ENCODE measurements around the gene TYW1B.
"Not testable (repeated sequence)": the region's sequence is repeated elsewhere in the genome, so short reads cannot be mapped to it uniquely, and the experiment has no call there.

TYW1B gene

DNA sequence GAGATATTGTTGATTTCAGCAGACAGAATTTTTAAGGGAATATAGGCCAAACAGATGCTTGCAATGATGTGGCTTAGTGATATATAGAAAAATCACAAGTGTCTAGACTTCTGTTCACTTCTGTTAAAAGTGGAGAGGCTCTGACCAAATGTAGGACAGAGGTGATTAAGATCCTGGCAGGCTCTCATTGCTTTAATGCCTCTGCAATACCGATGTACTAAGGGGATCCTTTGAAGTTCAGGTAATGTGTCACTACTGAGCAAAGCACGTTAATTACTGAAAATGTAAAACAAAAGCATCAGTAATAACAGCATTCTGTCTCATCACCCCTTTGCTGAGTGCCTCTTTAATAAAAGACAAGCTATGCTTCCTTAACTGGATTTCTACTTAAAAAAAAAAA is 131.4 kb downstream of the TYW1B start:
- DNase-seq: not testable (repeated sequence)

DNA sequence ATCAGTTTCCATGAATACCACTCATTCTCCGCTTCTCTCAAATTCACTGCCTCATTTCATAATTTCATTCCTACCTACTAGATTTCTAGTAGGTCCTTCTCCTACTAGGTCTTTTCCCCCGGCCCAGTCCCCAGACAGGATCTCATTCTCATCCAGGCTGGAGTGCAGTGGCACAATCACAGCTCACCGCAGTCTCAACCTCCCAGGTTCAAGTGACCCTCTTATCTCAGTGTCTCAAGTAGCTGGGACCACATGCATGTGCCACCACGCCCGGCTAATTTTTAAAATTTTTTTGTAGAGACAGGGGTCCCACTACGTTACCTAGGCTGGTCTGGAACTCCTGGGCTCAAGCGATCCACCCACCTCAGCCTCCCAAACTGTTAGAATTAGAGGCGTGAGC is 132.5 kb downstream of the TYW1B start:
- not testable (repeated sequence) for DNase-seq

DNA sequence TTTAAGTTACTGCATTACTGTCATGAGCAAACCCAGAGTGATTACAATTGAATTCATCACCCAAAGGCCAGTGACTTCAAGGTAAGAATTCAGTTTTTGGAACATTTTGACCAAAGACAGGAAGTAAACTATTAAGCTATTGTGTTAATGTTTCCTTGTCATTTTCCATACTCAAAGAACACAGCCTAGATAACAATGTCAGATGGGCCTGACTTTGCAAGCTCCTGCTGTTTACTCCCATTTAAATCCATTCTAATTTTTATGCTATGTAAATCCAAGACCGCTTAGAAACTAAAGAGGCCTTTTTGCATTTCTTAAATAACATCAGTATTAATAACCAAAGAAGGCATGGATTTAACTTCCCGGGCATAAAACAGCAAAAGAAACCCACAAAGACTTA is 136.6 kb downstream of the TYW1B start:
- not testable (repeated sequence) for DNase-seq

DNA sequence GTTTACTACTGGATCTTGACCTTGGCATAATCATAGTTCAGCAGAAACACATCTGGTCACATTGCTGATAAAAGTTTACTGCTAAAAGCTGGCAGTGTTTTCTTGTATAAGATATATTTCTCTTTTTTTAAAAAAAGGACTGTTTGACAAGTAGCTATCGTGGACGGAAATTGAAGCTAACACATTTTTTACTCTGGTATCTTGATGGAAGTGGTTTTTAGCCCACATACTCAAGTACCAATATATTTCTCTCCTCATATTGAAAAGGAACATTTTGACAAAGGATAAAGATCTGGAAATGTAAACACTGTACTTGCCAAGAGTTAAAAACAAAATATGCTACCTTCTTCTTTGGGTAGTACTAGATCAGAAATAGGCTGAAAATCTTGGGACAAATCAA is 137.8 kb downstream of the TYW1B start:
- not testable (repeated sequence) for DNase-seq

DNA sequence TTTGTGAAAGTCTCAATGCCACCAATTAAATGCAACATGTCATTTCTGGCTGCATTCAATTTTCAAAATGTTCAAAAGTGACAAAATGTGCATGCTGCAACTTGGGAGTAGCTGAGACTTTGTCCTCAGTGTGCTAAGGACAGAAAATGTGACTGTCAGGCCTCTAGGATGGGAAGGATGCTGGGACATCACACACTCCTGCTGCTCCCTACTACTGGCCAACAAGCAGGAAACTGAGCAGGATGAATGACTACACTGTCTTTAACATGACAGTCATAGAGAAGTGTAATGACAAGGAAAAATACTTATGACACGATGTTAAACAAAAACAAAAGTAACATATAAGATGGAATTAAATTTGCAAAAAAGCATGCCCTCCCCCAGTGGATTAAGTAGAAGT is 138.7 kb downstream of the TYW1B start:
- not testable (repeated sequence) for DNase-seq

DNA sequence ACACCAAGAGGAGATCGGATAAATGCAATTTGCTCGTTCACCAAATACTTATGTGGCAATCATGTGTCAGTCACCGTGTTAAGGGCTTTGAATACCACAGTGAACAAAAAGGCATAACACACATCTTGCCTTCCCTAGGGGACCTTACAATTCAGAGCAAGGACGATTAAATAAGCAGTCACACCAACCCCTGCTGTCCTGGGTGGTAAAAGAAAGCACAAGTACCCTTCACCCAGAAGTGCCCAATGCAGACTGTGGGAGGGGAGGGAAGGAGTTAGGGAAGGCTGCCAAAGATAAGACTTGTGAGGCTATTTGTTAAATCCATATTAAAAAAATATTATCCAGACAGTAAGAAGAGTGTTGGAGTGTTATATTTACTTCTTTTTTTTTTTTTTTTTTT is 146.8 kb downstream of the TYW1B start:
- not testable (repeated sequence) for DNase-seq

DNA sequence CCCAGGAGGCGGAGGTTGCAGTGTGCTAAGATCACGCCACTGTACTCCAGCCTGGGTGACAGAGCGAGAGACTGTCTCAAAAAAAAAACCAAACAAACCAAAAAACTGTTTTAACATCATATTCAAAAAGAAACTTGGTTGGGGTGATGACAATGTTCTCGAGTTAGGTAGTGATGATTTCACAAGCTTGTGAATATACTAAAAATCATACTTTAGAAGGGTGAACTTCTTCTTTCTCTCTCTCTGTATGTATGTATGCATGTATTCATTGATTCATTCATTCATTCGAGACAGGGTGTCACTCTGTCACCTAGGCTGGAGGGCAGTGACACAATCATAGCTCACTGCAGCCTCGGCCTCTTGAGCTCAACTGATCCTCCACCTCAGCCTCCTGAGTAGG is 151.1 kb downstream of the TYW1B start:
- DNase-seq: not testable (repeated sequence)

DNA sequence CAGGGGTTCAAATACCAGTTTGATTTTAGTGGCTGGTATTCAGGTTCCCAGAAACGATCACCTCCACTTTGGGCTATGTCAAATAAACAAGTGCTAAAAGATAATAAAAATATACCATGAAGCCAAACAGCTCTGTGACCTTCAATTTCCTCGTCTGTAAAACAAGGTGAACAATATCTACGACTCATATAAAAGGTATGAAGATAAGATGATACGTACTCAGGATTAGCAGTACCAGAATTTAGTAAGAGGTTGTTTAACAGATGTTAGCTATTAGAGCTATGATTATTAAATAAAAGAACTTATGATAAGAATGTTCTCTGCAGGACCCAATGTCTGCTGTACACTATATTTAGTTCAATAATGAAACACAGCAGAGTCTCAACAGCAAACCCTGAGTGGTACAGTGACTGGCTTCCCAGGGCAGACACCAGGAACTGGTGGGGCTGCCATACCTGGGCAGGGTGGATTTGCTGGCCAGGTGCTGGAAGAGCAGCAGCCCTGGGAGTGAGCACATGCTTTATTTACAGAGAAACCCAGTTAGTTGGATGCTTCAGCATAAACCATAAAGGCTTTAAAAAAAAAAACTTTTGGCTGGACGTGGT is 151.8 kb downstream of the TYW1B start:
- DNase-seq: not testable (repeated sequence)

DNA sequence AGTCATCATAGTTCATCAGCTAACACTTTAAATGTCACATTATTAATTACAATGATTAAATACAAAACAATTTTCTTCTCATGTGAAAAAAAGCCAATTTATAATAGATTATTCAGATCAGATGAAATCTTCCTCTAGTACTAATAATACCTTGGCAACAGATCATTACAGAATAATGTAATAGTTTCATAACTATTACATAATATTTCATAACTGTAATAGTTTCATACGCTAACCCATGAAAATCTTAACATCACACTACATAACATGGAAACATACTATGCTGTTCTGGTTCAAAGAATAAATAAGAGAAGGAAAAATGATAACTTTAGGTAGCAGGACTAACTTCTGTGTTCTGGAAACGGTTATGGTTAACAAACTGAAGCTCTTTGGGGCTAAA is 152.3 kb downstream of the TYW1B start:
- not testable (repeated sequence) for DNase-seq

DNA sequence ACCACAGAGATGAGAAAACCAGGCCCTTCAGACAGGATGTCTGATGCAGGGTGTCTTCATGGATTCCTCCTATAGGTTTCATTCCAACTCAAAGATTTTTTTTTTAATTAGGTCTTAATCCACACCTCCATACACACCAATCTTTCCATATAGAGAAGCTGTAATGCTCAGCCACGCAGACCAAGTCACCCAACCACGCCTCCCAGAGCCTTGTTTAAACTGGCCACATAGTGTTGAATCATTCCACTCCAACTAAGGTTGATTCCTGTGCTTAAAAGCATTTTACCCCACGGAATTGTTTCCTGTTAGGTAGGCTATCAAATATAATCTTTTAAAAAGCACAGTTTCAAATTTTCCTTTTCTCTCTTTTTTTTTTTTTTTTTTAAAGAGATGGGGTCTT is 153.6 kb downstream of the TYW1B start:
- DNase-seq: no peak

DNA sequence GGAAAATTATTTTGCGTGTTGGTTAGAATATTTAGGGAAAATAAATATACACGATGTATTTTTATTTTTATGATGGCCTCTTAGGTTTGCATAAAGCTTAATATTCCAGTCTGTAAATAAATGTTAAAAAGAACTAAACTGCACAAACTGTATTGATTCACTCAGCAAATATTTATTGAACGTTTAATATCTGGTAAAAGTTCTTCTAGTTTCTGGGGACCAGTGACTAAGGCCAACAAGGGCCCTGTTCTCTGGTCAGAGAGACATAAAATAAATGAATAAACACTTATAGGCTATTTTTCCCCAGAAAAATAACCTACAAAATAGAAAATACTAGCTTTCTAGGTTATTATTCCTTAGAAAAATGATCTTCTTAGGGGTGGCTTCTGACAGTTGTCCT is 157.2 kb downstream of the TYW1B start:
- DNase-seq: not testable (repeated sequence)

DNA sequence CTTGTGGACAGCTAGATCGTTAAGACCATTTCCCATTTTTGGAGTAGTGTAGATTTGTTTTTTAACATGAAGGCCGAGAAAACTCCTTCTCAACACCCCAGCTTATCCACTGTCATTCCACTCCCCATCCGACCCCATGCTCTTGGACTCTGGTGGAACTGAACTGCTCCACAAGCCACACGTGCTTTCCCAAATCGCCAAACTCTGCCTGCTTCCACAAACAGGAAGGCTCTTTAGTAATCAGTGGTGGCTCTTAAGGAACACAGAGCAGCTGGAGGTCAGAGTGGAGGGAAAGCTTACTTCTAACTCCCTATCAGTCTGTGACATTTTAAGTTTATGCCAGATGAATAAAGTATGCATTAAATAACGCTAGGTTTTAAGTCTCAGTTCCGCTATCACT is 159.6 kb downstream of the TYW1B start:
- DNase-seq: not testable (repeated sequence)

DNA sequence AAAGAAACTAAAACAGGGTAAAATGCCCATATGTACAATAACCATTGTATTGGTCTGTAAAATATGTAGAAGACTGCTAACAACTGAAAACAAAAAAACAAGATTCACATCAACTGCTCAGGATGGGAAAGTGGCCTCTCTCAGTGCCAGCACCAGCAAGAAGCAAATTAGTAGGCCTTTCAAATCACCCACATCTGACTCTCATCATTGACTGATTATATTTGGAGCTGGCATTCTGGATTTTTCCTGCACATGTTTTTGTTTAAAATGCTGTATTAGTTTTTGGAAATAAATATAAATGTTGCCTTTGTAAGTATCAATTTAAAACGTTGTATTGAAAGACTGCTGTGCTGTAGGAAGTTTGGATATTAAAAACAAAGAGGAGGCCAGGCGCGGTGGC is 161.0 kb downstream of the TYW1B start:
- DNase-seq: not testable (repeated sequence)

DNA sequence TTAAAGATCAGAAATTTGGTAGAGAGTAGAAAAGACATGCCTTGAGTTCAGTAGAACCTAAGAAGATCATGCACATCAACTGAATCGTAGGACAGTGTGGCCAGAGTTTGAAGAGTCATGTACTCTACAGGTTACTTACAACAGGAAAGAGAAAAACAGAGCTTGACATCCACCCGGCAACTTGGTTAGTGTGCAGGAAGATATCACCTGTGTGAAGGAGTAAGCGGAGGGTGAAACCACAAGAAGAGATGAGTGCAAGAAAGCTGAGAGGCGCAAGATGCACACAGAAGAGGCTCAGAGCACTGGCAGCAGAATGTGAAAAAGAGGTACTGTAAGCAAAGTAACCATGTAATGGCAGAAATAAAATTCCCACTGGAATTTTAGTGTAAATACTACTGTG is 179.4 kb downstream of the TYW1B start:
- DNase-seq: not testable (repeated sequence)

DNA sequence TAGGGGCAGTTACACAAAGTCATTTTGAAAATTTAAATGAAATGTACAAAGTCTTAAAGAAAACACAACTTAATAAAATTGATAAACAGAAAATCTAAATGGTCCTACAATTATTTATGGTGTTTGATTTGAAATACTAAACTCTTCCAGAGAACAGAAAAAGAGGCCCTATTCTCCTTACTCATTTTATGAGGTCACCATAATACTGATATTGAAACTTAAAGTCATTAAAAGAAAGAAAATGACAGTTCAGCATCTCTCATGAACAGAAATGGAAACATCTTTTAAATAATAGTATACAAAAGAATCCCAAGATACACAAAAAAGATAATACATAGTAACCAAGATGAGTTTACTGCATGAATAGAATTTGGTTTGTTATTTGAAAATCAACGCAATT is 184.3 kb downstream of the TYW1B start:
- not testable (repeated sequence) for DNase-seq

DNA sequence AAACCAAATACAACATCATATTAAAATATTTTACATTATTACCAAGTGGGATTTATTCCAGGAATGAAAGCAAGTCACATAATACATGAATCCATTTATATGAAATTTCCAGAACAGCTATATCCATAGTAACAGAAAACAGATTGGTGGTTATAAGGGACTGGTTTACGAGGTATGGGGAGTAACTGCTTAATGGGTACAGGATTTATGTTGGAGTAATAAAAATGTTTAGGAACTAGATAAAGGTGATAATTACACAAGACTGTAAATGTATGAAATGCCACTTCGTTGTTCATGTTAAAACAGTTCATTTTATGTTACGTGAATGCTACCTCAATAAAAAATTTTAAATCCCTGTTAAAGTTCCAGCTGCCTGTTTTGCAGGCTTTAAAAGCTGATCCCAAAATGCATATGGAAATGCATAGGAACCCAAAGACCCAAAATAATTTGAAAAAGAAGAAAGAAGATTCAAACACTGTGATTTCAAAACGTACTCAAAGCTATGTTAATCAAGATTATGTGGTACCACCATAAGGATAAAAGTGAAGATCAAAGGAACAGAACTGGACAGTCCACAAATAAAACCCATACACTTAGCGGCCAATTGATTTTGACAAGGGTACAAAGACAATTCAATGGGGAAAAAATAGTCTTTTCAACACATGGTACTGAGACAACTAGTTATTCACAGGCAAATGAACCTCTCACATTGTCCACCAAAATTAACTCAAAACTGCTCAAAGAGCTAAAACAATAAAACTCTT is 186.3 kb downstream of the TYW1B start:
- DNase-seq: not testable (repeated sequence)

DNA sequence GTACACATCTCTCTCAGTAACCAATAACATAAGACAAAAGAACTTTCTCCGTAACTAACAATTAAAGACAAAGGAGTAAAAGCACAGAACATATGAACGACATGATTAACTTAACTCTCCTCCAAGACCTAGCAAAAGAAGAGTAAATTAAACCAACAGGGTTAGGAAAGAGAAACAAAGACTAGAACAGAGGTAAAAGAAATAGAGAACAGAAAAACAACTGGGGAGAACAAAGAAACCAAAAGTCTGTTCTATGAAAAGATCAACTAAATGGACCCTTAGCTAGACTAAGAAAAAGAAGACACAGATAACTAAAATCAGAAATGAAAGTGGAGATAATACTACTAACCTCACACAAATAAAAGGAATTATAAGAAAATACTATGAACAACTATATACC is 187.3 kb downstream of the TYW1B start:
- not testable (repeated sequence) for DNase-seq

DNA sequence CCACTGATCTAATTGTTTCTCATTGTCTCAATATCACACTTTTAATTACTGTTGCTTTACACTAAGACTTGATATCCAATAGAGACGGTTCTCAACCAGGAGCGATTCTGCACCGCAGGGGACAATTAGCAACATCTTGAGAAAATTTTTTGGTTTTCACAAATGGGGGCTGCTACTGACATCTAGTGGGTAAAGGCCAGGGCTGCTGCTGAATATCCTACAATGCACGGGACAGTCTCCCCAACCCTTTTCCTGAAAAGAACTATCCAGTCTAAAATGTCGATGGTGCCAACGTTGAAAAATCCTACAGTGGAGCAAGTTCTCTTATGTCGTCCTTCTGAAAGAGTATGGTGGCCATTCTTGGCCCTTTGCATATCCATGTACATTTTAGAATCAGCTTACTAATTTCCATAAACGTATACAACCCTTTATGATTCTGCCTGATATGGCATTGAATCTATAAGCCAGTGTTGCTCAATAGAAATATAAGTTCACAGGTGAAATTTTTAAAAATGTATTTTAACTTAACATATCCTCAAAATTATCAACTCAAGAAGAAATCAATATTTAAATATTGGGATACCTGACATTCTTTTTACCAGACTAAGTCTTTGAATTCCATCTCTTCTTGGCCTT is 192.6 kb downstream of the TYW1B start:
- not testable (repeated sequence) for DNase-seq

DNA sequence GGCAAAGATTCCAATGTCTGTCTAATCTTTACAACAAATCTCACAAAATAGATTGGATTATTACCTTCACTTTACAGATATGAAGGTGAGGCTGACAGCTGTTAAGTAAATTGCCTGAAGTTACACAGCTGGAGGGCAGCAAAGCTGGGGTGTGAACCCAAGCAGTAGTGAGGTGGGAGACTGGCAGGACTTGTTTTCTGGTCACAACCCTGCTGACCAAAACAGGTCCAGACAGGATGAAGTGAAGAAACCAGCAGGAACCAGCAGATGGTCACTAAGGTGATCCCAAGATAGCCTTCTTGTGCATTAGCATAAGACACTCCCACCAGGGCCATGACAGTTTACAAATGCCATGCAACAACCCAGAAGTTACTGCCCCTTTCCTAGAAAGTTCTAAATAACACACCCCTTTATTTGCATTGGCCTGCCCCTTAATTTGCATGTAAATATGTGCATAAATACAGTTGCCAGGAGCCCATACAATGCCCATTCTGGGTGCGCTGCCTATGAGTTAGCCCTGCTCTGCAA is 195.2 kb downstream of the TYW1B start:
- not testable (repeated sequence) for DNase-seq

DNA sequence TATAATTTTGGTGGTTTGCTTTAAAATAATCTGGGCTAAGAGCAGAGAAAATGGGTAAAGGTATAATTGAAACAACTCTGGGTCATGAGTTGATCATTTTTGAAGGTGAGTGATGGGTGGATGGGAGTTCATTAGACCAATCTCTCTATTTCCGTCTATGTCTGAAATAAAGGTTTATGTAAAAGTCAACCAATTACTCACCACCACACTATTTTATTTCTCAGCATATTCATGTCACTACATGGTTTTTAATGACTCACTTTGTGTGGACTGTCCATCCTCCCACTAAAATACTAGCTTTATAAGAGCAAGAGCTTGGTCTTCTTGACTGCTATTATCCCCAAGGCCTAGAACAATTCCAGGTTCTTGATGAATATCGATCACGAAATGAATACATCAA is 199.6 kb downstream of the TYW1B start:
- not testable (repeated sequence) for DNase-seq

DNA sequence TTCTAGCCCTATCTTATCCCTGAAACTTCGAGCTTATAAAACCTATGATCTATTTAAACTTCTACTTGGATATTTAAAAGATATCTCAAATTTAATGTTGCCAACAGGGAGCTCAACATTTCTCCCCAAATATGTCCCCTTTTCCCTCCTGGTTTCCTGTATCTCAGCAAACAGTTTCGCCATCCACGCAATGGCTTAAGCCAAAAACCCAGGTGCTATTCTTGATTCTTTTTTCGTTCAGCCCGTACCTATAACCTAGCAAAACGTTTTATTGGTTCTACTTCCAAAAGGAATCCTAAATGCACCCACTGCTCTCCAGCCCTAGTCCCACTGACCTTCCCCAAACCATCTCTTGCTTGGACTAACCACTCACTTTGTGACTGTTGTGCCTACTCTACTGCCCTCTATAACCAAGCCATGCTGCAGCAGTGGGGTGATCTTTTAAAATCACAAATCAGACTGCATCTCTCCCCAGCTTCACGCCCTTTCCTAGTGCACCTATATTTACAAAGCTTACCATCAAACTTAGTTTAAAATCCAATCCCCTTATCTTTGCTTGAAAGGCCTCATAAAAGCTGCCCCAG is 201.5 kb downstream of the TYW1B start:
- DNase-seq: not testable (repeated sequence)

DNA sequence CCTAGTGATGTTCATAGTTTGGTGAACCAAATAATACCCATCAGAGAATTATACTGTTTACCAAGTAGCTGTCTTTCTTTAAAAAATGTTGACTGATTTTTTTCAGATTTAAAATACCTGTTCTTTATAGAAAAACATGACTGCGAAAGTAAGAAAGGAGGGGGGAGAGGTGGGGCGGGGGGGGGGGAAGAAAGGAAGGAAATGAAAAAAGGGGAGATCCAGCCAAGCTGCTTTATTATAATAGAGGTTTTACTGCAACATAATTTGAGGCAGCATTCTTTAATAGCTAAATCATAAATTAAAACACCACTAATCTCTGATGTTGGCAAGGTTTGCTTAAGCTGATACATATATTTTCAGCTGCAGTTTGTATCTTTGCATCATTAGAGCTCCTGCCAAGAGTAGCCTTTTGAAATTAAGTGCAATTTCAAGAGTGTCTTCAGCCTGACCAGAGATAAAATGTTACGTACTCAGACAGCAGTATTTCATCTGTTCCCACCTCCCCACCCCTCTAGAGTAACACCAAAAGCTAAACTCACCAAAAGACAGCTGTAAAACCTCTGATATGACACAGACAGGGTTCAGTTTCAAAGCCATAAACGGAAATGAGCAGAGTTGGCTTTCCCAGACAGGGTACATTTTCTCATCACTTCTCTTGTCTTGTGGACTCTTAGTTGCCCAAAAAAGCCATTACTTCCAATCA is 202.1 kb downstream of the TYW1B start:
- DNase-seq: not testable (repeated sequence)
